Fibroblast of lung (primary cell): ENCODE measurements around the gene TXLNB.

ENCODE experiments used
- CTCF ChIP-seq, 2 donors: IDR thresholded peaks in 1 of 2; conservative IDR thresholded peaks in 1 of 2; 1 replicate in 1 of 2; 2 replicates in 1 of 2; pipeline ENCODE4 v1.5.1; 2011 to 2012; ENCODE audit warnings: low read length in 2 of 2, control low read depth in 1 of 2, inconsistent platforms in 1 of 2, low read depth in 1 of 2, mild to moderate bottlenecking in 1 of 2
- EZH2 ChIP-seq: IDR thresholded peaks from 2 replicates; pipeline ENCODE4 v1.5.1; 2012; ENCODE audit warnings: low read length, control low read depth, mild to moderate bottlenecking; ENCODE audit errors: missing control alignments

DNA sequence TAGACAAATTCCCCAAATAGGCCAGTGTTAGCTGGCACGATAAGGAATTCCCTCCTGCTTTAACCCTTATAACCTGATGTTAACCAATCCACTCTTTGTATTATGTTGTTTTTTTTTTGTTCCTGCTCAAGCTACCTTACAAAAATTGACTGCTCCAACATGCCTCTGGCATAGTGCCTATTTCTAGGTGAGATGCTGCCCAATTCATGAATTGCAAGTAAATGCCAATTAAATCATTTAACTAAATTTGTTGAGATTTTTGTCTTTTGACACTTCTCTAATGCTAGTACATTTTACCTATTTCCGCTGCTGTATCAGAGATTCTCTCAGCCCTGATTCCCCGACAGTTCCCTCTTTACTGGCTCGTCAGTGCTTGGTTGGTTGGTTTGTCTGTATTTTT, 90.4 kb downstream of the TXLNB start:
- no peak for TF ChIP-seq CTCF (conservative IDR thresholded peaks at IDR 0.05 in 1 of 2, IDR thresholded peaks at IDR 0.05 in 1 of 2; ENCODE audit: low read depth in 1 of 2, low read length in 2 of 2)
- no peak for TF ChIP-seq EZH2
